ENCODE results near the gene SLCO1B1.

DNA sequence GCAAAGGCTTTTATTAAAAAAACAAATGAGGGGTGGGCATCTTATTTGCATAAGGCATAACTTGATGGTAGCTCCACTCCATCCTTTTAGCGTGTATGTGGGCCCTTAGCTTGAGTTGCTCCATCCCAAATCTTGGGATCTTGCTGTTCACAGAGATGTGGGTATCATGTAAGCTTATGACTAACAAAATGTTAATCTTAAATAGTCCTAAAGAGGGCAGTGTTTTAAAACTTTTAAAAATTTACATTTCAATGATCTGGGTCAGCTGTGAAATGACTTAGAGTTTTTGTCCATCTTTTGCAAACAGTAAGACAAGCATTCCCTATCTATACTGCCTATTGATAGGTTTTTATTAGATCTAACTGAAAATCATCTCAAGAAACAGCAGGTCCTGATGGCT lies 117.7 kb downstream of the SLCO1B1 start:
- TF ChIP-seq, protein P1, sequence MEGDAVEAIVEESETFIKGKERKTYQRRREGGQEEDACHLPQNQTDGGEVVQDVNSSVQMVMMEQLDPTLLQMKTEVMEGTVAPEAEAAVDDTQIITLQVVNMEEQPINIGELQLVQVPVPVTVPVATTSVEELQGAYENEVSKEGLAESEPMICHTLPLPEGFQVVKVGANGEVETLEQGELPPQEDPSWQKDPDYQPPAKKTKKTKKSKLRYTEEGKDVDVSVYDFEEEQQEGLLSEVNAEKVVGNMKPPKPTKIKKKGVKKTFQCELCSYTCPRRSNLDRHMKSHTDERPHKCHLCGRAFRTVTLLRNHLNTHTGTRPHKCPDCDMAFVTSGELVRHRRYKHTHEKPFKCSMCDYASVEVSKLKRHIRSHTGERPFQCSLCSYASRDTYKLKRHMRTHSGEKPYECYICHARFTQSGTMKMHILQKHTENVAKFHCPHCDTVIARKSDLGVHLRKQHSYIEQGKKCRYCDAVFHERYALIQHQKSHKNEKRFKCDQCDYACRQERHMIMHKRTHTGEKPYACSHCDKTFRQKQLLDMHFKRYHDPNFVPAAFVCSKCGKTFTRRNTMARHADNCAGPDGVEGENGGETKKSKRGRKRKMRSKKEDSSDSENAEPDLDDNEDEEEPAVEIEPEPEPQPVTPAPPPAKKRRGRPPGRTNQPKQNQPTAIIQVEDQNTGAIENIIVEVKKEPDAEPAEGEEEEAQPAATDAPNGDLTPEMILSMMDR (conservative IDR thresholded peaks at IDR 0.05 in 1 of 2, IDR thresholded peaks at IDR 0.05 in 1 of 2; ENCODE audit: low read depth in 1 of 2, low read length in 2 of 2) = no peak
- no peak for TF ChIP-seq EZH2 (IDR thresholded peaks at IDR 0.05; ENCODE audit: low read length, missing control alignments)
